GM23338 (cell line): Measurements from ENCODE around the gene SLC2A9. TPM values are rescaled to one million over a fixed set of nuclear protein-coding genes. Genes with fewer than 3 reads are reported as not detected.

ENCODE experiments used
- ATAC-seq: fragments of 200-7000 bp; cut with Tn5 transposase; 3 replicates; pipeline ENCODE4 v1.9.1; 2020
- DNase-seq: peaks from one replicate; pipeline ENCODE4 v3.0.0-alpha.2; 2015; ENCODE audit warnings: low spot score
- H2AFZ ChIP-seq: fragments of 200-600 bp; sonication (generic); 2 replicates; pipeline ENCODE4 v1.8.0; 2016; ENCODE audit warnings: antibody characterized with exemption, mild to moderate bottlenecking, moderate library complexity
- H3F3A ChIP-seq: fragments of 200-600 bp; sonication (generic); replicated peaks from 2 replicates; pipeline ENCODE4 v1.8.0; 2017; ENCODE audit warnings: antibody characterized with exemption, mixed run types, low read depth
- H3K27ac ChIP-seq: fragments of 200-600 bp; sonication (generic); 2 replicates; pipeline ENCODE4 v1.6.1; 2016; ENCODE audit warnings: low read depth
- H3K27me3 ChIP-seq: fragments of 200-600 bp; sonication (generic); 2 replicates; pipeline ENCODE4 v1.8.0; 2016; ENCODE audit warnings: mild to moderate bottlenecking, mixed run types, moderate library complexity; ENCODE audit not compliant: insufficient read depth
- H3K36me3 ChIP-seq: fragments of 200-600 bp; sonication (generic); 2 replicates; pipeline ENCODE4 v1.8.0; 2016; ENCODE audit warnings: mild to moderate bottlenecking; ENCODE audit not compliant: insufficient read depth
- H3K4me1 ChIP-seq: fragments of 200-600 bp; sonication (generic); 2 replicates; pipeline ENCODE4 v1.8.0; 2016; ENCODE audit warnings: mild to moderate bottlenecking, moderate library complexity; ENCODE audit not compliant: insufficient read depth
- H3K4me2 ChIP-seq: fragments of 200-600 bp; sonication (generic); 2 replicates; pipeline ENCODE4 v1.7.1; 2017; ENCODE audit warnings: mixed run types
- H3K4me3 ChIP-seq: fragments of 200-600 bp; sonication (generic); 2 replicates; pipeline ENCODE4 v1.6.1; 2016; ENCODE audit warnings: mixed run types
- H3K79me2 ChIP-seq: fragments of 200-600 bp; sonication (generic); replicated peaks from 2 replicates; pipeline ENCODE4 v1.8.0; 2017; ENCODE audit warnings: mild to moderate bottlenecking; ENCODE audit not compliant: insufficient read depth
- H3K9me2 ChIP-seq: fragments of 200-600 bp; sonication (generic); 2 replicates; pipeline ENCODE4 v1.8.0; 2017; ENCODE audit not compliant: insufficient read depth
- H4K20me1 ChIP-seq: fragments of 200-600 bp; sonication (generic); replicated peaks from 2 replicates; pipeline ENCODE4 v1.8.0; 2017; ENCODE audit warnings: mild to moderate bottlenecking; ENCODE audit not compliant: insufficient read depth
- H3K27ac Mint-ChIP-seq: 2 replicates; pipeline ENCODE4 v1.8.0; 2020; ENCODE audit warnings: inconsistent platforms, mild to moderate bottlenecking, moderate library complexity, mixed read lengths
- H3K27me3 Mint-ChIP-seq: 3 replicates; pipeline ENCODE4 v1.8.0; 2022; ENCODE audit warnings: low read depth, mild to moderate bottlenecking, moderate library complexity, mixed read lengths, inconsistent platforms; ENCODE audit not compliant: insufficient read depth, poor library complexity
- H3K36me3 Mint-ChIP-seq: 3 replicates; pipeline ENCODE4 v1.8.0; 2021; ENCODE audit warnings: low read depth, mild to moderate bottlenecking, inconsistent platforms, moderate library complexity, mixed read lengths
- H3K4me1 Mint-ChIP-seq: 3 replicates; pipeline ENCODE4 v1.8.0; 2020; ENCODE audit warnings: mild to moderate bottlenecking, inconsistent platforms, mixed read lengths
- H3K4me3 Mint-ChIP-seq: 3 replicates; pipeline ENCODE4 v1.8.0; 2021; ENCODE audit warnings: moderate library complexity, mild to moderate bottlenecking, inconsistent platforms, mixed read lengths
- H3K9me3 Mint-ChIP-seq: 3 replicates; pipeline ENCODE4 v1.8.0; 2020; ENCODE audit warnings: moderate library complexity, mild to moderate bottlenecking, inconsistent platforms, mixed read lengths
- CREB1 ChIP-seq: fragments of 250-450 bp; sonication (Bioruptor Pico); IDR thresholded peaks from 2 replicates; pipeline ENCODE4 v1.5.0; 2020; ENCODE audit warnings: low read depth, mild to moderate bottlenecking, moderate library complexity
- CTCF ChIP-seq, 2 experiments: fragments of 200-600 bp in 1 of 2; sonication (generic) in 1 of 2; conservative IDR thresholded peaks; 2 replicates each; pipeline versions ENCODE4 v1.5.1 to v1.6.1; 2016 to 2017; ENCODE audit warnings: antibody characterized with exemption in 2 of 2, low read depth in 2 of 2, mild to moderate bottlenecking in 2 of 2, moderate library complexity in 1 of 2
- ETS1 ChIP-seq: IDR thresholded peaks from 2 replicates; pipeline ENCODE4 v1.6.1; 2016; ENCODE audit warnings: antibody characterized with exemption
- EZH2 ChIP-seq: fragments of 200-600 bp; sonication (generic); IDR thresholded peaks from one replicate; pipeline ENCODE4 v1.8.0; 2017; ENCODE audit warnings: antibody characterized with exemption, mild to moderate bottlenecking, low read depth; ENCODE audit not compliant: unreplicated experiment
- EZH2phosphoT487 ChIP-seq: fragments of 200-600 bp; sonication (generic); IDR thresholded peaks from one replicate; pipeline ENCODE4 v1.8.1; 2018; ENCODE audit warnings: antibody characterized with exemption; ENCODE audit not compliant: unreplicated experiment
- JUNB ChIP-seq: IDR thresholded peaks from one replicate; pipeline ENCODE4 v1.6.1; 2016; ENCODE audit warnings: antibody characterized with exemption; ENCODE audit not compliant: unreplicated experiment
- NANOG ChIP-seq: IDR thresholded peaks from 2 replicates; pipeline ENCODE4 v1.6.1; 2016; ENCODE audit warnings: antibody characterized with exemption, borderline replicate concordance
- POLR2AphosphoS5 ChIP-seq: IDR thresholded peaks from 2 replicates; pipeline ENCODE4 v1.6.1; 2016; ENCODE audit warnings: antibody characterized with exemption, low read depth
- REST ChIP-seq: IDR thresholded peaks from one replicate; pipeline ENCODE4 v1.6.1; 2018; ENCODE audit warnings: antibody characterized with exemption; ENCODE audit not compliant: unreplicated experiment
- STAT1 ChIP-seq: IDR thresholded peaks from one replicate; pipeline ENCODE4 v1.6.1; 2016; ENCODE audit warnings: antibody characterized with exemption; ENCODE audit not compliant: unreplicated experiment
- ZNF114 ChIP-seq: fragments of 250-450 bp; sonication (Bioruptor Pico); IDR thresholded peaks from 2 replicates; pipeline ENCODE4 v1.5.0; 2020; ENCODE audit warnings: mild to moderate bottlenecking, moderate library complexity
- ZNF331 ChIP-seq: fragments of 250-450 bp; sonication (Bioruptor Pico); IDR thresholded peaks from 2 replicates; pipeline ENCODE4 v1.5.0; 2020; ENCODE audit warnings: low read depth, mild to moderate bottlenecking, moderate library complexity
- ZNF462 ChIP-seq: fragments of 250-450 bp; sonication (Bioruptor Pico); IDR thresholded peaks from 2 replicates; pipeline ENCODE4 v1.5.0; 2020; ENCODE audit warnings: mild to moderate bottlenecking, moderate library complexity
- polyA plus RNA-seq: library from polyadenylated mRNA; unstranded; fragments of >200 nt; fragmentation: Nextera tagmentation; extraction: Ambion mirVana; gene quantifications from 2 replicates; pipeline ENCODE4 v1.2.1, GENCODE V29; 2016
- total RNA-seq: library from RNA; depleted of rRNA; stranded (reverse); fragments of >200 nt; shearing (Covaris generic); gene quantifications from 2 replicates; pipeline ENCODE4 v1.2.3, GENCODE V29; 2014

The SLC2A9 gene
- total and polyA plus RNA-seq, 2 experiments from 2014 or later = 0.21 to 0.40 TPM

GRCh38 chr4:9889306-9889705, 132.0 kb downstream of the SLC2A9 start:
- H3K9me2 ChIP-seq = no peaks in the 10 kb centered on the region
- H3F3A ChIP-seq = no peaks in the 10 kb centered on the region
- Mint-ChIP-seq H3K4me1 (peaks cover 8% of the 10 kb centered on the region; the same call in 2 of the 3 replicates), H3K4me3 (no peak overlapping the region), H3K36me3 (no peaks in the 10 kb centered on the region), H3K27ac (no peak overlapping the region), H3K27me3 (peaks cover 6% of the 10 kb centered on the region), H3K9me3 (no peaks in the 10 kb centered on the region)
- no peak overlapping the region for H2AFZ ChIP-seq
- H3K79me2 ChIP-seq = no peaks in the 10 kb centered on the region
- no peak overlapping the region for H3K4me2 ChIP-seq
- no peak for TF ChIP-seq JUNB
- TF ChIP-seq ZNF331 (CRISPR knock-in tag) = no peak
- no peak for TF ChIP-seq ZNF114 (CRISPR knock-in tag)
- TF ChIP-seq EZH2phosphoT487 = no peak
- no peak for TF ChIP-seq NANOG
- TF ChIP-seq ETS1 = no peak
- TF ChIP-seq EZH2 = no peak
- TF ChIP-seq CTCF (conservative IDR thresholded peaks at IDR 0.05; ENCODE audit: low read depth in 2 of 2) = no peak
- no peak for TF ChIP-seq ZNF462 (CRISPR knock-in tag)
- no peak for TF ChIP-seq CREB1 (CRISPR knock-in tag)
- TF ChIP-seq REST = no peak
- no peak for TF ChIP-seq STAT1
- no peak for TF ChIP-seq POLR2AphosphoS5
- H3K27ac ChIP-seq = no peak overlapping the region
- H3K27me3 ChIP-seq = no peaks in the 10 kb centered on the region
- H3K36me3 ChIP-seq = no peaks in the 10 kb centered on the region
- H3K4me3 ChIP-seq = no peak overlapping the region
- no peaks in the 10 kb centered on the region for H3K4me1 ChIP-seq
- DNase-seq = no peak
- H4K20me1 ChIP-seq = no peaks in the 10 kb centered on the region
- ATAC-seq = no peak
